ENCODE data around the gene ACADVL.

Gene ACADVL

GRCh38 chr17:7234083-7234951 lies 14.6 kb downstream of the ACADVL start, which contains the start of gene DVL2:
Gene DVL2, minus strand, starts transcription at chr17:7234517. Its CDS starts 255 bp downstream, at chr17:7234262.
- Histone ChIP-seq H3K9me3 (ENCODE audit: control insufficient read depth, low read length) (no peaks in the 10 kb centered on the region), H3K4me3 (ENCODE audit: low read length) (peak within 1 kb of the TSS; percentile 92), H3K9ac (ENCODE audit: low read length) (peak within 1 kb of the TSS; percentile 80), H3K36me3 (ENCODE audit: control insufficient read depth, insufficient read depth, low read length) (peaks cover 5% of the 10 kb centered on the region), H3K4me1 (ENCODE audit: control insufficient read depth, insufficient read depth, low read length) (peaks cover 28% of the 10 kb centered on the region), H3K27me3 (ENCODE audit: control insufficient read depth, insufficient read depth, low read length) (no peaks in the 10 kb centered on the region)

- H3K4me1 ChIP-seq (ENCODE audit: control insufficient read depth, insufficient read depth, low read length), result peaks cover 41% of the 10 kb centered on the region
Observed at GRCh38 chr17:7235693-7236665, 16.2 kb downstream of the ACADVL start.

GRCh38 chr17:7236808-7237207 lies 17.1 kb downstream of the ACADVL start:
- Histone ChIP-seq H3K9ac (ENCODE audit: low read length) (no peak overlapping the region), H3K4me1 (ENCODE audit: control insufficient read depth, insufficient read depth, low read length) (peaks cover 47% of the 10 kb centered on the region), H3K27me3 (ENCODE audit: control insufficient read depth, insufficient read depth, low read length) (no peaks in the 10 kb centered on the region), H3K4me3 (ENCODE audit: low read length) (peak overlapping the region; percentile 1), H3K9me3 (ENCODE audit: control insufficient read depth, low read length) (no peaks in the 10 kb centered on the region), H3K36me3 (ENCODE audit: control insufficient read depth, insufficient read depth, low read length) (peaks cover 5% of the 10 kb centered on the region)

More at GRCh38 chr17:7235693-7236665, 16.2 kb downstream of the ACADVL start:
- Histone ChIP-seq H3K36me3 (ENCODE audit: control insufficient read depth, insufficient read depth, low read length) (peaks cover 5% of the 10 kb centered on the region), H3K27me3 (ENCODE audit: control insufficient read depth, insufficient read depth, low read length) (no peaks in the 10 kb centered on the region), H3K9me3 (ENCODE audit: control insufficient read depth, low read length) (no peaks in the 10 kb centered on the region), H3K4me3 (ENCODE audit: low read length) (no peak overlapping the region), H3K9ac (ENCODE audit: low read length) (peak overlapping the region; percentile 8)

GRCh38 chr17:7237266-7237760 lies 17.6 kb downstream of the ACADVL start:
- H3K4me3 ChIP-seq (ENCODE audit: low read length), result peak overlapping the region; percentile 1
- H3K36me3 ChIP-seq (ENCODE audit: control insufficient read depth, insufficient read depth, low read length), result peaks cover 5% of the 10 kb centered on the region
- H3K4me1 ChIP-seq (ENCODE audit: control insufficient read depth, insufficient read depth, low read length), result peaks cover 47% of the 10 kb centered on the region
- H3K9ac ChIP-seq (ENCODE audit: low read length), result peak overlapping the region; percentile 6
- no peaks in the 10 kb centered on the region for H3K27me3 ChIP-seq (ENCODE audit: control insufficient read depth, insufficient read depth, low read length)
- H3K9me3 ChIP-seq (ENCODE audit: control insufficient read depth, low read length), result no peaks in the 10 kb centered on the region

GRCh38 chr17:7237761-7238419 lies 18.2 kb downstream of the ACADVL start:
- Histone ChIP-seq H3K4me3 (ENCODE audit: low read length) (peak overlapping the region; percentile 1), H3K27me3 (ENCODE audit: control insufficient read depth, insufficient read depth, low read length) (no peaks in the 10 kb centered on the region), H3K9ac (ENCODE audit: low read length) (peak overlapping the region; percentile 93), H3K36me3 (ENCODE audit: control insufficient read depth, insufficient read depth, low read length) (peaks cover 5% of the 10 kb centered on the region), H3K4me1 (ENCODE audit: control insufficient read depth, insufficient read depth, low read length) (peaks cover 47% of the 10 kb centered on the region), H3K9me3 (ENCODE audit: control insufficient read depth, low read length) (no peaks in the 10 kb centered on the region)

GRCh38 chr17:7238420-7239090 lies 18.8 kb downstream of the ACADVL start:
- Histone ChIP-seq H3K36me3 (ENCODE audit: control insufficient read depth, insufficient read depth, low read length) (peaks cover 5% of the 10 kb centered on the region), H3K9me3 (ENCODE audit: control insufficient read depth, low read length) (no peaks in the 10 kb centered on the region), H3K4me1 (ENCODE audit: control insufficient read depth, insufficient read depth, low read length) (peaks cover 42% of the 10 kb centered on the region), H3K4me3 (ENCODE audit: low read length) (peak overlapping the region; percentile 69), H3K9ac (ENCODE audit: low read length) (peak overlapping the region; percentile 93), H3K27me3 (ENCODE audit: control insufficient read depth, insufficient read depth, low read length) (no peaks in the 10 kb centered on the region)

GRCh38 chr17:7239091-7240027 lies 19.6 kb downstream of the ACADVL start, which contains the start of gene PHF23:
Gene PHF23, minus strand, starts transcription at chr17:7239457. Its CDS starts 178 bp downstream, at chr17:7239279.
- peaks cover 42% of the 10 kb centered on the region for H3K4me1 ChIP-seq (ENCODE audit: control insufficient read depth, insufficient read depth, low read length)
- H3K4me3 ChIP-seq (ENCODE audit: low read length), result peak within 1 kb of the TSS; percentile 69
- no peaks in the 10 kb centered on the region for H3K9me3 ChIP-seq (ENCODE audit: control insufficient read depth, low read length)
- H3K36me3 ChIP-seq (ENCODE audit: control insufficient read depth, insufficient read depth, low read length), result peaks cover 10% of the 10 kb centered on the region
- peak within 1 kb of the TSS; percentile 93 for H3K9ac ChIP-seq (ENCODE audit: low read length)
- no peaks in the 10 kb centered on the region for H3K27me3 ChIP-seq (ENCODE audit: control insufficient read depth, insufficient read depth, low read length)

- Histone ChIP-seq H3K4me1 (ENCODE audit: control insufficient read depth, insufficient read depth, low read length) (peaks cover 32% of the 10 kb centered on the region), H3K9ac (ENCODE audit: low read length) (no peak overlapping the region), H3K27me3 (ENCODE audit: control insufficient read depth, insufficient read depth, low read length) (no peaks in the 10 kb centered on the region), H3K4me3 (ENCODE audit: low read length) (no peak overlapping the region), H3K9me3 (ENCODE audit: control insufficient read depth, low read length) (no peaks in the 10 kb centered on the region), H3K36me3 (ENCODE audit: control insufficient read depth, insufficient read depth, low read length) (peaks cover 11% of the 10 kb centered on the region)
Observed at GRCh38 chr17:7240375-7240774, 20.6 kb downstream of the ACADVL start.

- no peaks in the 10 kb centered on the region for H3K9me3 ChIP-seq (ENCODE audit: control insufficient read depth, low read length)
- peak overlapping the region; percentile 82 for H3K4me3 ChIP-seq (ENCODE audit: low read length)
- peaks cover 27% of the 10 kb centered on the region for H3K4me1 ChIP-seq (ENCODE audit: control insufficient read depth, insufficient read depth, low read length)
- H3K27me3 ChIP-seq (ENCODE audit: control insufficient read depth, insufficient read depth, low read length), result no peaks in the 10 kb centered on the region
- peak overlapping the region; percentile 90 for H3K9ac ChIP-seq (ENCODE audit: low read length)
- peaks cover 9% of the 10 kb centered on the region for H3K36me3 ChIP-seq (ENCODE audit: control insufficient read depth, insufficient read depth, low read length)
Observed at GRCh38 chr17:7241090-7241733, 21.5 kb downstream of the ACADVL start.

Measured in mucosa of stomach (tissue), 1 donor.